NCI-H2227 (cell line): ENCODE data around the gene SUCLG1.
"Not testable (repeated sequence)": the region's sequence is repeated elsewhere in the genome, so short reads cannot be mapped to it uniquely, and the experiment has no call there.

Experiments used
- DNase-seq: peaks from one replicate; lab custom pipeline; 2025; ENCODE audit not compliant: unreplicated experiment; lab: John Stamatoyannopoulos, UW

The SUCLG1 gene

GRCh38 chr2:84459018-84459943 lies at the start of gene SUCLG1:
TSS of gene SUCLG1 (minus strand) at chr2:84459280. CDS start at chr2:84459269, 11 bp downstream.
- DNase-seq: peak; percentile 91

- DNase-seq: no peak
Observed at GRCh38 chr2:84498150-84498799, 39.2 kb upstream of the SUCLG1 start.

DNA sequence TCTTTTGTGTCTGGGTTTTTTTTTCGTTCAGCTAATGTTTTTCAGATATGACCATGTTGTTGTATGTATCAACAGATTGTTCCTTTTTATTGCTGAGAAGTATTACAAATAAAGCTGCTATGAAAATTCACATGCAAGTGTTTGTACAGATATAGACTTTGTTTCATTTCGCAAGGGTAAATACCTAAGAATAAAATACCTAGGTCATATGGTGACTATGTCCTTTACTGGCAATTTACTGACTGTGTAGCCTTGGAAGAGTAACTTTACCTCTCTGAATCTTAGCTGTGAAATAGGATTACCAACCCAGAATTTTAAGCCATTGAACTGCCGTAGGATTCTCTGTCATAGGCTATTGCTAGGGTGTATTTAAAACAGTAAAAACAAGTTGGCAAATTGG lies 38.2 kb upstream of the SUCLG1 start:
- DNase-seq: no peak

GRCh38 chr2:84496386-84496785 lies 37.3 kb upstream of the SUCLG1 start:
- DNase-seq: no peak

- peak; percentile 69 for DNase-seq
Observed at GRCh38 chr2:84495539-84496146, 36.6 kb upstream of the SUCLG1 start.

- DNase-seq: no peak
Observed at GRCh38 chr2:84494070-84494469, 35.0 kb upstream of the SUCLG1 start.

- DNase-seq: no peak
Observed at GRCh38 chr2:84493514-84493913, 34.4 kb upstream of the SUCLG1 start.

- DNase-seq: no peak
Observed at GRCh38 chr2:84492571-84492970, 33.5 kb upstream of the SUCLG1 start.

DNA sequence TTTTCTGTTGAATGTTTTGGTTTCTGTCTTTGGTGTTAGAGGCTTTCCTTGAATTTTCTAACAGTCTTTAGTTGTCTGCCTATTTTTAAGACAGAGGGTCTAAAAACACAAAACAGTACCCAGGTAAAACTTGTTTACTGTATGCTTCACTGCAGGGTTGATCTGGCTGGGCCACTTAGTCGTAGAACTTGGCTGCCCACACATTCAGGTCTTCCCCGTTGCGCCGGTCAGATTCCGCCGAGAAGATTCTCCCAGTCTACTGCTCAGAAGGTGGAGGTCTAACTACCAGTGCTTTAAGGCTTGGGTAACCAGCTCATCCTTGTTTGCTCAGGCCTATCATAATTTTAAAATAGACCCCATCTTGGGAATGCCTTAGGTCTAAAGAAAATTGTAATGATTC lies 32.7 kb upstream of the SUCLG1 start:
- no peak for DNase-seq

DNA sequence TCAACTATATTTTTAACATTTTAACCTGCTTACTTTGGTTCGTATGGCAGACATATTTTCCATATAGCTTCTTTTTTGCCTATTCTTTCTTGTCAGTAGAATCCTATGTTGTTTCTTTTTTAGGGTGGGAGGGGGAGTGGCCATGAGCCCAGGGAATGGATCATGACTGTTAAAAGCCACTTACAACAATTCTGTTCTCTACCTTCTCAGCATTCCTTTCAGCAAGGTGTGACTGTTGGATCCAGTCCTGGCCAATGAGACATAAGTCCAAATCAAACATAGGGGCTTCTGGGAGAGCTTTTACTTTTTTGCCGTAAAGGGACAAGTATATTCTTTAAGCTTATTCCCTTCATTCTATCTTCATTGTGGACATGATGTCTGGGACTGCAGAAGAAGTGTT lies 32.2 kb upstream of the SUCLG1 start:
- no peak for DNase-seq

- no peak for DNase-seq
Observed at GRCh38 chr2:84487298-84487996, 28.4 kb upstream of the SUCLG1 start.

DNA sequence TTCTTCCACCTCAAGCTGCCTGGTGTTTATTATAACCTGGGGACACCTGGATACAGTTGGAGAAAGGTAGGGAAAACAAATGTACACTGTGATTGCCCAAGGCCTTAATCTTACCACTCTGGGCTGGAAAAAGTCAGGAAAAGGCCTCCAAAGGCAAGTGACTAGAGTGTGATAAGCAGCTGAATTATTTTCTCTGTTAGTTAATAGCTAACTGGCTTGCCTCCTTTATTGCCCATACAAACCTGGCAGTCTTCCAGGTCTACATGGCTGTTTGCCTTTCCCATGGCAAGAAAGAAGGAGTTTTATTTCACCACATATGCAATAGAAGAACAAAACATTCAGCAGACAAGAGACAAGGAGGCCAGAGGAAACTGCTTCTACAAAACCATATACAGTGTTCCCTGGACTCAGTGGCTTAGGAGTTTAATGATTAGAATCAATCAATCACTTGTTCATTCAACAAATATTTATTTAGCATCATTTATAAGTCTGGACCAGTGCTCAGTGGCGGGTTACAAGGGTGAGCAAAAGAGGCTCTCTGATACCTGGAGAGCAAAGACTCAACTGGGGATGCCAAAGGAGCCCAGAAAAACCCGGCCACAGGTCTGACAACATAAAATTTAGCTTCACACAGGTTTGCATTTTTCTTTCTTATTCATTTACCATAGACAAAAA lies 27.5 kb upstream of the SUCLG1 start:
- peak; percentile 45 for DNase-seq

- no peak for DNase-seq
Observed at GRCh38 chr2:84483320-84483719, 24.2 kb upstream of the SUCLG1 start.

GRCh38 chr2:84482603-84483002 lies 23.5 kb upstream of the SUCLG1 start:
- no peak for DNase-seq

GRCh38 chr2:84481702-84482101 lies 22.6 kb upstream of the SUCLG1 start:
- no peak for DNase-seq

- no peak for DNase-seq
Observed at GRCh38 chr2:84478867-84479266, 19.8 kb upstream of the SUCLG1 start.

DNA sequence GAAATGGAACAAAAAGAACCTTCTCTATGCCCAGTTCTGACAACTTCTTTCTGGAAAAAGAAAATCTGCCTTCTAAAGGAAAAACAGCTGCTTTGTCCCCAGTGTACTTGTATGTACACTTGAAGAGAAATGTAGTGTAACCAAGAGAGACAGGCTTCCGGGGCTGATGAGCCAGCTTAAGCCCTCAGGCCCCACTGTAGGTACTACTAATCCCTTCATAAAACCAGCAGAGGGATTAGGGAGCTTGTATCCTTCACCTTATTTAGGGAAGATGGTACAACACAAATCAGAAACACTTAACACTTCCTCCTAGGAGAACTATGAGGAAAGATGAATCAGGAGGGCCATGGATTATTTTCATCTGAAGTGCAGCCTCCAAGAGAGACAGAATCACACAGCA lies 18.8 kb upstream of the SUCLG1 start:
- no peak for DNase-seq

DNA sequence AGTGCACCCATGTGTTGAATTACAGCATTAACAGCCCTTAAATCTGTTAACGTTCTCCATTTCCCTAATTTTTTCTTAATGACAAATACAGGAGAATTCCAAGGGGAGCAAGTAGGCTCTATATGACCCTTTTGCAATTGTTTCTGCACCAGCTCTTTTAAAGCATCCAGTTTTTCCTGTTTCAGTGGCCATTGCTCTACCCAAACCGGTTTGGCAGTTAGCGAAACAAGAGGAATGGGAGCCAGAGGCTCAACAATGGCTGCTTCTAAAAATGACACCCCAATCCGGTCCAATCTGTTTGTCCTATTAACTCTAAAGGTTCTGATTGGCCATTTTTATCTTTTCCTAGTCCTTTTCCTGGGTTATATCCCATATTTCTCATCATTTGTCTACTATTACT lies 15.1 kb upstream of the SUCLG1 start:
- no peak for DNase-seq

GRCh38 chr2:84472856-84473565 lies 13.9 kb upstream of the SUCLG1 start:
- no peak for DNase-seq

DNA sequence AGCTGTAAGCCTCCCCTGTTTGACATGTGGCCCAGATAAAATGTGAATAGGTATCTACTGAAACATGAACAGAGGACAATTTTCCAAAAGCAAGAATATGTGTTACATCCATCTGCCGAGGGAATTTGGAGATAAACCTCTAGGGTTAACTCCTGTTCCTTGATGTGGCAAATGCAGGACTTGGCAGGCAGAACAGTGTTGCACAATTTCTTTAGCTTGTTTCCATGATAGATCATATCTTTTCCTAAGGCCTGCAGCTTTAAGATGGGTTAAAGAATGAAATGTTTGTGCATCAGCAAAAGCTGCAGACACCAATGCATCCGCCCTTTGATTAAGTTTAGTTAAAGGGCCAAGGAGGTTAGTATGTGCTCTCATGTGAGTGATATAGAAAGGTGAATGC lies 13.3 kb upstream of the SUCLG1 start:
- not testable (repeated sequence) for DNase-seq
